ENCODE data around the gene CERT1. TPM values are rescaled to one million over a fixed set of nuclear protein-coding genes. Genes with fewer than 3 reads are reported as not detected.

CERT1 gene
- total RNA-seq, 1 donor, result 50.3 TPM

- Histone ChIP-seq H3K27me3 (ENCODE audit: insufficient read depth, low read length) (no peaks in the 10 kb centered on the region), H3K4me3 (ENCODE audit: insufficient read depth, low read length) (peak overlapping the region; percentile 87), H3K79me2 (ENCODE audit: insufficient read depth, low read length) (peaks cover 52% of the 10 kb centered on the region), H3K4me2 (ENCODE audit: insufficient read depth, low read length) (peak overlapping the region; percentile 87), H2AFZ (ENCODE audit: low read length) (peak overlapping the region; percentile 69), H3K4me1 (ENCODE audit: insufficient read depth, low read length) (peaks cover 12% of the 10 kb centered on the region), H3K27ac (ENCODE audit: low read depth, low read length) (peak overlapping the region; percentile 93), H3K9me3 (ENCODE audit: low read depth, low read length) (no peaks in the 10 kb centered on the region), H3K36me3 (ENCODE audit: insufficient read depth, low read length) (no peaks in the 10 kb centered on the region), H4K20me1 (ENCODE audit: insufficient read depth, low read length) (peaks cover 22% of the 10 kb centered on the region)
- no peak for DNase-seq (ENCODE audit: insufficient read length, low spot score, missing footprints)
- TF ChIP-seq CTCF (IDR thresholded peaks at IDR 0.05; ENCODE audit: extremely low read depth, low read depth, low read length), result no peak
Observed at GRCh38 chr5:75337366-75338021, 173.9 kb downstream of the CERT1 start.

GRCh38 chr5:75336615-75337336 is 174.7 kb downstream of the CERT1 start, which contains the start of gene HMGCR:
Gene HMGCR (plus strand): TSS chr5:75337220. CDS start chr5:75342606, 5,386 bp downstream.
- peak within 1 kb of the TSS; percentile 96 for H3K4me2 ChIP-seq (ENCODE audit: insufficient read depth, low read length)
- H3K4me1 ChIP-seq (ENCODE audit: insufficient read depth, low read length), result peaks cover 11% of the 10 kb centered on the region

GRCh38 chr5:75335952-75336614 is 175.3 kb downstream of the CERT1 start:
- peak overlapping the region; percentile 96 for H3K4me2 ChIP-seq (ENCODE audit: insufficient read depth, low read length)
- H2AFZ ChIP-seq (ENCODE audit: low read length), result peak overlapping the region; percentile 100
- peaks cover 38% of the 10 kb centered on the region for H3K79me2 ChIP-seq (ENCODE audit: insufficient read depth, low read length)
- no peaks in the 10 kb centered on the region for H3K27me3 ChIP-seq (ENCODE audit: insufficient read depth, low read length)
- TF ChIP-seq CTCF (IDR thresholded peaks at IDR 0.05; ENCODE audit: extremely low read depth, low read depth, low read length), result peak; percentile 48
- peaks cover 21% of the 10 kb centered on the region for H4K20me1 ChIP-seq (ENCODE audit: insufficient read depth, low read length)
- H3K4me3 ChIP-seq (ENCODE audit: insufficient read depth, low read length), result peak overlapping the region; percentile 87
- H3K36me3 ChIP-seq (ENCODE audit: insufficient read depth, low read length), result no peaks in the 10 kb centered on the region
- peak overlapping the region; percentile 93 for H3K27ac ChIP-seq (ENCODE audit: low read depth, low read length)
- DNase-seq (ENCODE audit: insufficient read length, low spot score, missing footprints), result peak; percentile 95
- no peaks in the 10 kb centered on the region for H3K9me3 ChIP-seq (ENCODE audit: low read depth, low read length)
- H3K4me1 ChIP-seq (ENCODE audit: insufficient read depth, low read length), result peaks cover 11% of the 10 kb centered on the region

More at GRCh38 chr5:75336615-75337336, 174.7 kb downstream of the CERT1 start, which contains the start of gene HMGCR:
- Histone ChIP-seq H2AFZ (ENCODE audit: low read length) (peak within 1 kb of the TSS; percentile 100), H3K9me3 (ENCODE audit: low read depth, low read length) (no peaks in the 10 kb centered on the region), H3K79me2 (ENCODE audit: insufficient read depth, low read length) (peaks cover 45% of the 10 kb centered on the region), H3K36me3 (ENCODE audit: insufficient read depth, low read length) (no peaks in the 10 kb centered on the region), H3K27ac (ENCODE audit: low read depth, low read length) (peak within 1 kb of the TSS; percentile 93), H4K20me1 (ENCODE audit: insufficient read depth, low read length) (peaks cover 21% of the 10 kb centered on the region), H3K4me3 (ENCODE audit: insufficient read depth, low read length) (peak within 1 kb of the TSS; percentile 87), H3K27me3 (ENCODE audit: insufficient read depth, low read length) (no peaks in the 10 kb centered on the region)
- DNase-seq (ENCODE audit: insufficient read length, low spot score, missing footprints), result peak; percentile 97
- no peak for TF ChIP-seq CTCF (IDR thresholded peaks at IDR 0.05; ENCODE audit: extremely low read depth, low read depth, low read length)
